Stimulated activated CD4-positive, alpha-beta T cell treated with anti-CD3 and anti-CD28 coated beads, Interleukin-12 subunit alpha, Interleukin-12 subunit beta, amount 100 ng/mL, for 24 hours (primary cell): Measurements from ENCODE around the gene ZNF730.
"Not testable (repeated sequence)": the region's sequence is repeated elsewhere in the genome, so short reads cannot be mapped to it uniquely, and the experiment has no call there.

Experiments used
- DNase-seq, 2 experiments: peaks; one replicate each; pipeline ENCODE4 v3.0.0-alpha.2; 2020; ENCODE audit warnings: low read depth in 2 of 2

The ZNF730 gene

GRCh38 chr19:23116802-23117571, at the start of gene ZNF730:
Gene ZNF730, plus strand, starts transcription at chr19:23117025. Its CDS starts 149 bp downstream, at chr19:23117174.
- peak; percentile 10 to 52 for DNase-seq

- peak in 1 of 2 experiments; percentile 13 for DNase-seq
Measured at GRCh38 chr19:23070353-23071146, 46.3 kb upstream of the ZNF730 start.

DNA sequence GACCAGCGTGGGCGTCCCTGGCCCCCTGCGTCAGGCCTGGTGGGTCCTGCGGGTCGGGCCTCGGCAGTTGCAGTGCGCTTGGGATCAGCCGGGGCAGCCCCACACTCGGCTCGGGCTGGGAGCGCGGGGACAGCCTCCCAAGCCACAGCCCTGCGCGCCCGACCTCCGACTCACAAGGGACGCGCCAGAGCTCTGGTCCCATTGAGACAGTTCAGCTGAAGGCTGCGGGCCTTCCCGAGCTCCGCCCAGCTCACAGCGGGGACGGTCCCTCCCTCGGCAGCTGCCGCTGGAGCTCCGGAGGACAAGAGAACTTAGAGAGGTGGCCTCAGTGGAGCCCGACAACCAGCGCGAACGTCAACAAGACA, 45.7 kb upstream of the ZNF730 start:
- peak in 1 of 2 experiments; percentile 2 for DNase-seq

- peak in 1 of 2 experiments; percentile 14 for DNase-seq
Measured at GRCh38 chr19:23075031-23075733, 41.6 kb upstream of the ZNF730 start.

DNA sequence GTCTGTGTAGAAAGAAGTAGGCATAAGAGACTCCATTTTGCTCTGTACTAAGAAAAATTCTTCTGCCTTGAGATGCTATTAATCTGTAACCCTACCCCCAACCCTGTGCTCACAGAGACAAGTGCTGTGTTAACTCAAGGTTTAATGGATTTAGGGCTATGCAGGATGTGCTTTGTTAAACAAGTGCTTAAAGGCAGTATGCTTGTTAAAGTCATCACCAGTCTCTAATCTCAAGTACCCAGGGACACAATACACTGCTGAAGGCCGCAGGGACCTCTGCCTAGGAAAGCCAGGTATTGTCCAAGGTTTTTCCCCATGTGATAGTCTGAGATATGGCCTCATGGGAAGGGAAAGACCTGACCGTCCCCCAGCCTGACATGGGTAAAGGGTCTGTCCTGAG, 39.0 kb upstream of the ZNF730 start:
- not testable (repeated sequence) for DNase-seq

- DNase-seq, result no peak
Measured at GRCh38 chr19:23093832-23094231, 23.0 kb upstream of the ZNF730 start.

DNA sequence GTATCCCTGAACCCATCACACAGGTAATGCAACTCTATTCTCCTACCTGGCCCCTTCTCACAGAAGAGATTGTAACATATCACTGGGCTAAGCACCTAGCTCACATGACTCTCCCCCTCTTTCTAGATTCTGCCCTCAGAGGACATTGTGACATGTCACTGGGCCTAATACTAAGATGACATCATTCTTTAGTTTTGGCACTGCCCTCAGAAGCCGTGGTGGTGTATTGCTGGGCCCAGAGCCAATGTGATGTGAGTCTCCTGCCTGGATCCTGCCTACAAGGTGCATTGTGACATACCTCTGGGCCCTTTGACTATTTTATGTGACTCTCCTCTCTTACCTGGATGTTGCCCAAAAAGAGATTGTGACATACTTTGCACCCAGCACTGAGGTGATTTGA, 21.4 kb upstream of the ZNF730 start:
- DNase-seq, result no peak

DNA sequence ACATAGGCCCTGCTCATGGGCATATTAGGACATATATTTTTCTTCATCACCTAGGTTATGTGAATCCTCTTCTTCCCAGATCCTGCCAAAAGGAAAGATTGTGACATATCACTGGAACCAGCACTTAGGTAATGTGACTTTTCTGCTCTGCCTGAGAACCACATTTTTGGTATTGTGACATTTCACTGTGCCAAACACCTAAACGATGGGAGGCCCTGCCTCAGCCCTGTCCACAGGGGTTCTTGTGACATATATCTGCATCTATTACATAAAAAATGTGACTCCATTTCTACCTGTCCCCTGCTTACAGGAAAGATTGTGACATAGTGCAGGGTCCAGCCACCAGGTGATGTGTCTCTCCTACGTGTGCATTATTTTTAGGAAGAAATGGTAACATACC, 18.5 kb upstream of the ZNF730 start:
- DNase-seq, result no peak

DNA sequence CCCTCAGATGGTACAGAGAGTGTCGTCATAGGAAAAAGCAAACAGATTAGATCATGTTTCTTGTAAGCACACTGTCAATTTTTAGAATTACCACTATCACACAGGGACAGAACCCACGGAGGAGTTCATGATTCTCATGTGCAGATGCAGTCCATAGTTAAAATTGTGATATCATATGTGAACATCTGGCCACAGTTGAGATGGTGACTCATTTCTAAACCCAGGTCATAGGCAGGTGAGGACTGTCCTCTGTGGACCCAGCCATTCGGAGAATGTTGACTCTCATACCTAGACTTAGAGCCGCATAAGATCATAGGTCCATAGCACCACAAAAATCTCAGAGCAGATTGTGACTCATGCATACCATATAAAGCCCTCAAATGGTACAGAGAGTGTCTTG, 17.8 kb upstream of the ZNF730 start:
- DNase-seq, result no peak

GRCh38 chr19:23099966-23100365, 16.9 kb upstream of the ZNF730 start:
- DNase-seq, result no peak

GRCh38 chr19:23101241-23101640, 15.6 kb upstream of the ZNF730 start:
- no peak for DNase-seq

DNA sequence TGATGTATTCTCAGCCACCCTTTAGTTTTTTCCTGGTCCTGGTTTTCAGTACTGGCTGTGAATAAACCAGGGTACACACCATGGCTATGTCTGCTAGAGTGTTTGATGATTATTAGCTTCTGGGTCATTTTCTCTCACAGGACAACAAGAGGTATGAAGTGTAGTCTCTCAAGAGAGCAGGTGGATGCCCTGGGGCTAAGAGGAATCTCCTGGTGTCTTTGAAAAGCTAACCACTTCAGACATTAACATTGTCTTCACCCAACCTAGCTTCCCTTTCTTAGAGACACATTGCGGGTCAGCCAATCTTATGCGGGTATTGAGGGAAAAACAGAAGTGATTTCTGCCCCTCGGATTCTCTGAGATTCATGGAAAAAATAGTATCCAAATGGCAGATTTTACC, 1.6 kb downstream of the ZNF730 start:
- DNase-seq, result no peak

- not testable (repeated sequence) for DNase-seq
Measured at GRCh38 chr19:23134211-23134610, 17.4 kb downstream of the ZNF730 start.

DNA sequence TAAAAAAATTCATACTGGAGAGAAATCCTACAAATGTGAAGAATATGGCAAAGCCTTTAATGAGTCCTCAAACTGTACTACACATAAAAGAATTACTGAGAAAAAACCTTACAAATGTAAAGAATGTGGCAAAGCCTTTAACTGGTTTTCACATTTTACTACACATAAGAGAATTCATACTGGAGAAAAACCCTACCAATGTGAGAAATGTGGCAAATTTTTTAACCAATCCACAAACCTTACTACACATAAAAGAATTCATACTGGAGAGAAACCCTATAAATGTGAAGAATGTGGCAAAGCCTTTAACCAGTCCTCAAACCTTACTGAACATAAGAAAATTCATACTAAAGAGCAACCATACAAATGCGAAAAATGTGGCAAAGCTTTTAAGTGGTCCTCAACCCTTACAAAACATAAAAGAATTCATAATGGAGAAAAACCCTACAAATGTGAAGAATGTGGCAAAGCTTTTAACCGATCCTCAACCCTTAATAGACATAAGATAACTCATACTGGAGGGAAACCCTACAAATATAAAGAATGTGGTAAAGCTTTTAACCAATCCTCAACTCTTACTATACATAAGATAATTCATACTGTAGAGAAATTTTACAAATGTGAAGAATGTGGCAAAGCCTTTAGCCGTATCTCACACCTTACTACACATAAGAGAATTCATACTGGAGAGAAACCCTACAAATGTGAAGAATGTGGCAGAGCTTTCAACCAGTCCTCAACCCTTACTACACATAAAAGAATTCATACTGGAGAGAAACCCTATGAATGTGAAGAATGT, 29.0 kb downstream of the ZNF730 start:
- DNase-seq, result no peak

- no peak for DNase-seq
Measured at GRCh38 chr19:23160766-23161165, 43.9 kb downstream of the ZNF730 start.

GRCh38 chr19:23168286-23168685, 51.5 kb downstream of the ZNF730 start:
- DNase-seq, result not testable (repeated sequence)

- no peak for DNase-seq
Measured at GRCh38 chr19:23183251-23183650, 66.4 kb downstream of the ZNF730 start.

GRCh38 chr19:23190341-23190740, 73.5 kb downstream of the ZNF730 start:
- DNase-seq, result no peak
